Glutamatergic neuron (in vitro differentiated cells): ENCODE measurements around the gene GLB1L3. TPM values are rescaled to one million over a fixed set of nuclear protein-coding genes. Genes with fewer than 3 reads are reported as not detected.
A peak's percentile ranks its signal among the peaks of the same experiment; 100 is the strongest.

ENCODE experiments used
- DNase-seq: peaks from one replicate; pipeline ENCODE4 v3.0.0; 2022
- H3K27ac Mint-ChIP-seq: one replicate; pipeline ENCODE4 v1.8.0; 2020; ENCODE audit warnings: mild to moderate bottlenecking, mixed read lengths, inconsistent platforms; ENCODE audit not compliant: unreplicated experiment
- H3K27me3 Mint-ChIP-seq: one replicate; pipeline ENCODE4 v1.8.0; 2020; ENCODE audit warnings: mild to moderate bottlenecking, moderate library complexity, mixed read lengths, inconsistent platforms; ENCODE audit not compliant: unreplicated experiment
- H3K36me3 Mint-ChIP-seq: one replicate; pipeline ENCODE4 v1.8.0; 2020; ENCODE audit warnings: mild to moderate bottlenecking, mixed read lengths, inconsistent platforms; ENCODE audit not compliant: unreplicated experiment
- H3K4me1 Mint-ChIP-seq: one replicate; pipeline ENCODE4 v1.8.0; 2020; ENCODE audit warnings: mild to moderate bottlenecking, low read depth, mixed read lengths, inconsistent platforms; ENCODE audit not compliant: unreplicated experiment
- H3K4me3 Mint-ChIP-seq: one replicate; pipeline ENCODE4 v1.8.0; 2020; ENCODE audit warnings: mild to moderate bottlenecking, mixed read lengths, inconsistent platforms; ENCODE audit not compliant: unreplicated experiment
- H3K9me3 Mint-ChIP-seq: one replicate; pipeline ENCODE4 v1.8.0; 2020; ENCODE audit warnings: mild to moderate bottlenecking, moderate library complexity, mixed read lengths, inconsistent platforms; ENCODE audit not compliant: unreplicated experiment
- total RNA-seq: library from RNA; stranded (reverse); fragmentation: NEBNext Ultra II Directional; extraction: Animal tissue kit (Norgen Biotek cat#: 25700); gene quantifications from one replicate; pipeline ENCODE4 v1.2.1, GENCODE V29; 2021; ENCODE audit not compliant: unreplicated experiment
- TF ChIP-seq, protein P1 (sequence below): fragments of 200-600 bp; sonication (generic); IDR thresholded peaks from one replicate; pipeline ENCODE4 v1.5.0; 2021; ENCODE audit not compliant: partially characterized antibody, unreplicated experiment

GLB1L3 gene
- total RNA-seq, 1 donor from 2014 or later = 0.83 TPM

DNA sequence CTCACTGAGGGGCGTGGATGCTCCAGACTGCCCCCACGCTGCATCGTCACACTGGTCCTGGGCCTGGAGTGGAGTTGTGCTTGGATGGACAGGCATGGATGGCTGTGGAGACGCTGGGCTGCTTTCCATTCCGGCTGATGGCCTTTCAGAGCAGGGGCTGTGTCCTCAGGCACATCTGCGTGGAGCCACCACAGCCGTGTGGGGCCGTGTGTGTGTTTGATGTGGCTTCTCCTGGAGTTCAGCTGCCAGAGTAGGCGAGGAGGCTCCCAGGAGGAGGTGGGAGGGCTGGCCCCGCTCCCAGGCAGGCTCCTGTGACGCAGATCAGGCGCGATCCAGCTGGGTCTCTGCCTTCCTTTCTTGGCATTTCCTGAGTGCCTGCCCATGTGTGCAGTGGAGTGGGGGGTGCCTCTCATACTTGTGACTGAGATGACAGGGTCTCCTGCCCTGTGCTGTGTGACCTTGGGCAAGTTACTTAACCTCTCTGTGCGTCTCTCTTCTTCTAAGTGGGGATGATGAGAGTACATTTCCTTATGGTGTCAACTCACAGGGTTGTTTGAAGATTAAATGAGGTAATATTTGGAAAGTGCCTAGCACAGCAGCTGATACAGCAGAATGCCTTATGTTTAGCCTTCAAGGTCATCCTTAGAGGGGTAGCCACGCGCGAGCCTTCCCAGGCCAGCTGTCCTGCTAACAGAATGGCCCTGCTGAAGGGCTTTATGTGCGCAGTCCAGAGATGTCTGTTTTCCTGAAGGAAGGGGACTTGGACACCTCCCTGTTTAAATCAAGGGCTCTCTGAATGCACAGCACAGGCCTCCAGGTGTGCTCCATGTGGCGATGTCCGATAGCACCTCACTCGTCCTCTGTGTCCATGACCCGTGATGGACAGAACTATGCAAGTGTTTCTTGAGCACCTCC, 89.1 kb downstream of the GLB1L3 start:
- peaks cover 9% of the 10 kb centered on the region for H3K4me1 Mint-ChIP-seq
- H3K27me3 Mint-ChIP-seq = peaks cover 2% of the 10 kb centered on the region
- TF ChIP-seq, protein P1, sequence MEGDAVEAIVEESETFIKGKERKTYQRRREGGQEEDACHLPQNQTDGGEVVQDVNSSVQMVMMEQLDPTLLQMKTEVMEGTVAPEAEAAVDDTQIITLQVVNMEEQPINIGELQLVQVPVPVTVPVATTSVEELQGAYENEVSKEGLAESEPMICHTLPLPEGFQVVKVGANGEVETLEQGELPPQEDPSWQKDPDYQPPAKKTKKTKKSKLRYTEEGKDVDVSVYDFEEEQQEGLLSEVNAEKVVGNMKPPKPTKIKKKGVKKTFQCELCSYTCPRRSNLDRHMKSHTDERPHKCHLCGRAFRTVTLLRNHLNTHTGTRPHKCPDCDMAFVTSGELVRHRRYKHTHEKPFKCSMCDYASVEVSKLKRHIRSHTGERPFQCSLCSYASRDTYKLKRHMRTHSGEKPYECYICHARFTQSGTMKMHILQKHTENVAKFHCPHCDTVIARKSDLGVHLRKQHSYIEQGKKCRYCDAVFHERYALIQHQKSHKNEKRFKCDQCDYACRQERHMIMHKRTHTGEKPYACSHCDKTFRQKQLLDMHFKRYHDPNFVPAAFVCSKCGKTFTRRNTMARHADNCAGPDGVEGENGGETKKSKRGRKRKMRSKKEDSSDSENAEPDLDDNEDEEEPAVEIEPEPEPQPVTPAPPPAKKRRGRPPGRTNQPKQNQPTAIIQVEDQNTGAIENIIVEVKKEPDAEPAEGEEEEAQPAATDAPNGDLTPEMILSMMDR = no peak
- peaks cover 11% of the 10 kb centered on the region for H3K9me3 Mint-ChIP-seq
- H3K4me3 Mint-ChIP-seq = no peak overlapping the region
- peaks cover 6% of the 10 kb centered on the region for H3K36me3 Mint-ChIP-seq
- peak; percentile 22 for DNase-seq
- H3K27ac Mint-ChIP-seq = no peak overlapping the region

DNA sequence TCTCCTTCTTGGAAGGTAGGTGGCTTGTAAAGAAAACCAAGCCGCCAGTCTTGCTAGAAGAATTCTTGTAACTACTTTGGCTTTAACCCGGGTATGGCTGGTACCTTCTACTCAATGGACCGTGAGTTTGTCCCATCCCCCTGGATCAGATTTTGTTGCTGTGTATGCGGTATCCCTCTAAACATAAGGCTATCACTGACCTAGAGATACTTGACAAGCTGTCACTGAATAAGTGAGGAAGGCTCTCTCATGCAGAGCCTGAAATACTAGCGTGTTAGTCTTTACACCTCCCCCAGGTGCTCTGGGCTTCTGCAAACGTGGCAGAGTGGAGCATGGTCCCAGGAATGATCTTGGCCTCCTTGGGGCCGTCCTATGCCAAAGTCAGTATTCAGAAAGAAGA, 90.1 kb downstream of the GLB1L3 start:
- TF ChIP-seq, protein P1 = no peak
- no peak overlapping the region for H3K4me3 Mint-ChIP-seq
- no peak for DNase-seq
- H3K36me3 Mint-ChIP-seq = peaks cover 6% of the 10 kb centered on the region
- peaks cover 10% of the 10 kb centered on the region for H3K4me1 Mint-ChIP-seq
- H3K27ac Mint-ChIP-seq = no peak overlapping the region
- peaks cover 8% of the 10 kb centered on the region for H3K27me3 Mint-ChIP-seq
- peaks cover 16% of the 10 kb centered on the region for H3K9me3 Mint-ChIP-seq

DNA sequence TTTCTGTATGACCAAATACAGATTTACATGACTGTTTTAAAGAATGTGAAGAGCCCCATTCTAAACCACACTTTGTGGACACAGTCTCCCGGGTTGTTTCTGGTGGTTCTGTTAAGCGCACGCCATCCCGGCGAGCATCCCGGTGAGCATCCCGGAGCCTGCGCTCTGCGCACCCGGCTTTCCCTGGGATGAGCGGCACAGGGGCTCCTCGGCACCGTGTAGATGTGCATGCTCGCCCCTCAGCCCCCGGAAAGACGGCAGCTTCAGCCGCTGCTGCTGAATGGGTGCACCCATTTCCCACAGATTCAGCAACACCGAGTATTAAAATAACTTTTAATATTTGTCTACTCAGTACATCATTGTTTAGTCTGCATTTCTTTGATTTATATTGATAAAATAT, 91.6 kb downstream of the GLB1L3 start:
- Mint-ChIP-seq H3K36me3 (no peaks in the 10 kb centered on the region), H3K4me3 (no peak overlapping the region), H3K27me3 (peaks cover 10% of the 10 kb centered on the region), H3K4me1 (peaks cover 6% of the 10 kb centered on the region), H3K27ac (peak overlapping the region; percentile 12), H3K9me3 (peaks cover 20% of the 10 kb centered on the region)
- no peak for DNase-seq
- TF ChIP-seq, protein P1 = no peak

Other genes starting within 250 kb of the GLB1L3 start
- gene JAM3, start 207.3 kb upstream of the GLB1L3 start, total RNA-seq = 101 TPM
- 20.3 TPM for gene NCAPD3, start 52.4 kb upstream of the GLB1L3 start, total RNA-seq
- 63.6 TPM for gene VPS26B, start 51.7 kb upstream of the GLB1L3 start, total RNA-seq
- gene THYN1, start 23.0 kb upstream of the GLB1L3 start, total RNA-seq = 35.9 TPM
- 48.0 TPM for gene ACAD8, start 22.8 kb upstream of the GLB1L3 start, total RNA-seq
- 1.0 TPM for gene GLB1L2, start 55.6 kb downstream of the GLB1L3 start, total RNA-seq
- 240 TPM for gene B3GAT1, start 135.9 kb downstream of the GLB1L3 start, total RNA-seq